Spinal cord (tissue), 10 donors: ENCODE measurements around the gene ENOX1. TPM values are rescaled to one million over a fixed set of nuclear protein-coding genes. Genes with fewer than 3 reads are reported as not detected.

ENCODE experiments used
- DNase-seq, 6 donors: peaks; one replicate each; pipeline versions ENCODE4 v3.0.0 to v3.0.0-alpha.2; 2013 to 2015; ENCODE audit warnings: low spot score in 6 of 6, low read depth in 4 of 6
- H3K27ac ChIP-seq: one replicate; pipeline ENCODE4 v1.5.1; 2013; ENCODE audit warnings: low read depth, low read length, control low read depth
- H3K27me3 ChIP-seq: one replicate; pipeline ENCODE4 v1.6.1; 2013; ENCODE audit warnings: low read length; ENCODE audit not compliant: control insufficient read depth, insufficient read depth
- H3K36me3 ChIP-seq: one replicate; pipeline ENCODE4 v1.6.1; 2013; ENCODE audit warnings: low read length; ENCODE audit not compliant: control insufficient read depth, insufficient read depth
- H3K4me1 ChIP-seq: one replicate; pipeline ENCODE4 v1.6.1; 2013; ENCODE audit warnings: low read length; ENCODE audit not compliant: control insufficient read depth, insufficient read depth
- H3K4me3 ChIP-seq: one replicate; pipeline ENCODE4 v1.5.1; 2013; ENCODE audit warnings: low read depth, low read length, control low read depth
- H3K9me3 ChIP-seq: one replicate; pipeline ENCODE4 v1.6.1; 2013; ENCODE audit warnings: low read length; ENCODE audit not compliant: control insufficient read depth, insufficient read depth
- WGBS: methylation state at CpG from one replicate; pipeline ENCODE4 v1.1.5; 2013; ENCODE audit warnings: missing lambda C conversion rate; ENCODE audit not compliant: insufficient coverage; 5-methylcytosine and 5-hydroxymethylcytosine counted together
- polyA plus RNA-seq, 2 donors: library from polyadenylated mRNA; unstranded; fragments of 120-200 nt; gene quantifications; one replicate each; pipeline ENCODE4 v1.2.1, GENCODE V29; 2013; ENCODE audit not compliant: insufficient read length in 2 of 2
- total RNA-seq, 2 donors: library from RNA; depleted of rRNA in 1 of 2; stranded (reverse); fragments of 120-200 nt in 1 of 2; fragments of >200 nt in 1 of 2; gene quantifications; one replicate each; pipeline versions ENCODE4 v1.2.3 to v1.2.4, GENCODE V29; 2013 to 2014
- donor health status: healthy.

ENOX1 gene
- total and polyA plus RNA-seq, 4 donors: 17.9 to 20.5 (median 19.2) TPM

DNA sequence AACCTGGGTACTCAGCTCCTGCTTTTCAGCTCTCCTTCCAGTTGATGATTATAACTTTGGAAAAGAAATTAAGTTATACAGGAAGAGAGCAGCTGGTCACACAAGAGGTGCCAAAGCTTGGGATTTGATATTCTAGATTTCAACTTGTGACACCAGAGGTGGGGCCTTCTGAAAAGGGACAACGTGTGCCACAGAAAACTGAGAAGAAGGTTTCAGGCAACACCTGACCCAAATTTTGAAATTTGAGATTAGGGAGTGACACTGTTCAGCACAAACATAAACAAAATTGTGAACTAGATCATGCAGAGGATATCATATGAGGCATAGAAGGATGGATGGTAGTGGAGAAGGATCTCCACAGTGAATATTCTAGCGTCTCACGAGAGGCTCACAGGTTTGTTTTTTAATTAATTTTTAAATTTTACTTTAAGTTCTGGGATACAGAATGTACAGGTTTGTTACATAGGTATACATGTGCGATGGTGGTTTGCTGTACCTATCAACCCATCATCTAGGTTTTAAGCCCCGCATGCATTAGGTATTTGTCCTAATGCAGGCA, 379.7 kb downstream of the ENOX1 start:
- Histone ChIP-seq H3K36me3 (no peaks in the 10 kb centered on the region), H3K9me3 (no peaks in the 10 kb centered on the region), H3K27me3 (no peaks in the 10 kb centered on the region), H3K27ac (no peak overlapping the region), H3K4me3 (no peak overlapping the region), H3K4me1 (no peaks in the 10 kb centered on the region)
- no peak for DNase-seq
- WGBS: 100% methylated on average over 1 of the region's 5 CpGs

DNA sequence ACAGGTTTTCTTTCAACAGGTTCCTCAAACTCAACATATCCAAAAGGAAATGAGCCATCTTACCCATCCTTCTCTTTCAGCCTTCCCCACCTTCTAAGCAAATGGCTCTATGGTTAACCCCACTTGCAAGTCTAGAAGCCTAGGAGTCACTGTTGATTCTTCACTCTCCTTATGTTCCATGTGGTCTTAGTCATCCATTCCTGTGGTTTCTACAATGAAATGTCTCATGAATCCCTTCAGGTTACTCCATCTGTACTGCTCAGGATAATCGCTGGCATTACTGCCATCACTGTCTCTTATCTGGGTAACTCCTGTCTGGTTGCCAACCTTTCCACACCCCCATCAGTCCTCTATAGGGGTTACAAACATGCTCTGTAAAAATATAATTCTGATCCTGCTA, 381.3 kb downstream of the ENOX1 start:
- H3K4me3 ChIP-seq: no peak overlapping the region
- H3K27me3 ChIP-seq: no peaks in the 10 kb centered on the region
- H3K4me1 ChIP-seq: no peaks in the 10 kb centered on the region
- H3K9me3 ChIP-seq: no peaks in the 10 kb centered on the region
- H3K36me3 ChIP-seq: no peaks in the 10 kb centered on the region
- H3K27ac ChIP-seq: no peak overlapping the region
- WGBS: 57% methylated on average over 1 of the region's 1 CpG
- no peak for DNase-seq

GRCh38 chr13:43402380-43402779, 384.4 kb downstream of the ENOX1 start:
- Histone ChIP-seq H3K36me3 (no peaks in the 10 kb centered on the region), H3K4me1 (no peaks in the 10 kb centered on the region), H3K4me3 (no peak overlapping the region), H3K9me3 (no peaks in the 10 kb centered on the region), H3K27ac (no peak overlapping the region), H3K27me3 (no peaks in the 10 kb centered on the region)
- DNase-seq: no peak
- 60% methylated on average over 1 of the region's 1 CpG for WGBS

DNA sequence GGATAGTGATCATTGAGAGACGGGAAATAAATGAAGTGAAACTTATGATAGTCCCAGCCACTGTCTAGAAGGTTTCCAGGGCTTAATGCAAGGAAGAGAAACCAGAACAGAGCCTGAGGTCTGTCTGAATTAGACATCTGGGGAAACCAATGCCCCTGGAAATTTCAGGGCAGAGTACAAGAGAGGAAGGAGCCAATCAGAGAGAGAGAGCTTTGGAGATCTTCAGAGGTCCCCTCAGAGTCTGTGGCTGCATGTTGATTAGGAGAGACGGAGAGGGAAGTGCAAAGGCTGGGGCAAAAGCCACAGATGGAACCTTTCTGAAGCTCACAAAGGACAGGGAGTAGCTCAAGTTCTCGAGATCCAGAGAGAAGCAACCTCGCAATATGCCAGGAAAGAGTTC, 385.4 kb downstream of the ENOX1 start:
- Histone ChIP-seq H3K27ac (no peak overlapping the region), H3K27me3 (no peaks in the 10 kb centered on the region), H3K4me1 (no peaks in the 10 kb centered on the region), H3K4me3 (no peak overlapping the region), H3K36me3 (no peaks in the 10 kb centered on the region), H3K9me3 (no peaks in the 10 kb centered on the region)
- no peak for DNase-seq
- WGBS: 71% methylated on average over 4 of the region's 4 CpGs

DNA sequence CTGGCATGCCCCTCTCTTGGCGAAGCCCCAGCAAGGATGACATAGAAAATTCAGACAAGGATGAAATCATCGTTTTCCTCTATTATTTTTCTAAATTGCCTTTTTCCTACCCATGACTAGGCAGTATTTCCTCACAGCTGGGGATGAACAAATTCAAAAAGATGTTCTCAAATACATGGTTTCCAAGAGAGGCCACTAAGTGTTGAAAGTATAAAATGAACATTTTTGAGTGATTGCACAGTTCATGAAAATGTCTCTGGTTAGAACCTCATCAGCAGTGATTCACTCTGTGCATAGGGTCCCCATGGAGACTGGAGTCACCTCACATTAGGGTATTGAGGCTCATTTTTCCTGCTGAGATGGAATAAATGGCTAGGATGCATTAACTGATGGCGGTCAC, 389.7 kb downstream of the ENOX1 start:
- H3K27me3 ChIP-seq: no peaks in the 10 kb centered on the region
- 100% methylated on average over 1 of the region's 3 CpGs for WGBS
- H3K4me1 ChIP-seq: no peaks in the 10 kb centered on the region
- DNase-seq: no peak
- H3K9me3 ChIP-seq: no peaks in the 10 kb centered on the region
- H3K4me3 ChIP-seq: no peak overlapping the region
- H3K27ac ChIP-seq: no peak overlapping the region
- no peaks in the 10 kb centered on the region for H3K36me3 ChIP-seq

DNA sequence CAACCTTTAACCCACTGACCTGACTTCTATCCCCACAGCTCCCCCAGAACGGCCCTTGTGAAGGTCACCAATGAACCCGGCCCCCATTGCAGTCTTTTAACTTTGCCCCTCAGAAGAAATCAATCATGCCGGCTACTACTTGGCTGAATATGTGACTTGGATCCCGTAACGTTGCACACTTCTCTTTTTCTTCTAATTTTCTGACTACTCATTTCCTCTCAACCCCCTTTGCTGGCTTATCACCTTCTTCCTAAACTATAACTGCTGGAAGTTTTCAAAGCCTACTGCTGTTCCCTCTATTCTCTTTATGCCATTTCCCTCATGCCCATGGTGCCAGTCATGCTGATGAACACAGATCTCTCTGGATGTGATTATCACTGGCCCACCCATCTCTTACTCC, 395.7 kb downstream of the ENOX1 start:
- no peak for DNase-seq
- Histone ChIP-seq H3K9me3 (no peaks in the 10 kb centered on the region), H3K4me1 (no peaks in the 10 kb centered on the region), H3K36me3 (no peaks in the 10 kb centered on the region), H3K4me3 (no peak overlapping the region), H3K27me3 (no peaks in the 10 kb centered on the region), H3K27ac (no peak overlapping the region)
- 76% methylated on average over 5 of the region's 5 CpGs for WGBS

GRCh38 chr13:43390619-43391018, 396.2 kb downstream of the ENOX1 start:
- Histone ChIP-seq H3K4me3 (no peak overlapping the region), H3K27ac (no peak overlapping the region), H3K4me1 (no peaks in the 10 kb centered on the region), H3K27me3 (no peaks in the 10 kb centered on the region), H3K9me3 (no peaks in the 10 kb centered on the region), H3K36me3 (no peaks in the 10 kb centered on the region)
- WGBS: 70% methylated on average over 4 of the region's 4 CpGs
- no peak for DNase-seq

DNA sequence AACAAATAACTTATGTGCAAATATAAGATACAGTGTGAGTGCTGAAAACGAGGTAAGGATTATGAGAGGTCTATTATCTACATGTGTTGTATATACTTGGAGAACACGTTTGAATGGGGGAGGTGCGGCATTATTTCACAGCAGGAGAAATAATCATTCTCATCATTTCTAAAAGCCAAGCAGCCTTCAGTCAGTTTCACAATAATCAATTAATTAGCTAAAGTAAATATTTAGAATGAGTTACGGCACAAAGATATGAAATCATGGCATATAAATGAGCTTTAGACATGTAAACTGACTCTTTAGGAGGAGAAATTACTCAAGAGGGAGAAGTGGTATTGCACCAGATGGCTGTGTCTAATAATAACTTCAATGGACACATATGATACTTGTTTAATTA, 396.8 kb downstream of the ENOX1 start:
- Histone ChIP-seq H3K4me3 (no peak overlapping the region), H3K27me3 (no peaks in the 10 kb centered on the region), H3K36me3 (no peaks in the 10 kb centered on the region), H3K27ac (no peak overlapping the region), H3K9me3 (no peaks in the 10 kb centered on the region), H3K4me1 (no peaks in the 10 kb centered on the region)
- WGBS: no CpG with 5 or more reads among the region's 4 CpGs
- DNase-seq: peak in 1 of 6 donors; percentile 52

DNA sequence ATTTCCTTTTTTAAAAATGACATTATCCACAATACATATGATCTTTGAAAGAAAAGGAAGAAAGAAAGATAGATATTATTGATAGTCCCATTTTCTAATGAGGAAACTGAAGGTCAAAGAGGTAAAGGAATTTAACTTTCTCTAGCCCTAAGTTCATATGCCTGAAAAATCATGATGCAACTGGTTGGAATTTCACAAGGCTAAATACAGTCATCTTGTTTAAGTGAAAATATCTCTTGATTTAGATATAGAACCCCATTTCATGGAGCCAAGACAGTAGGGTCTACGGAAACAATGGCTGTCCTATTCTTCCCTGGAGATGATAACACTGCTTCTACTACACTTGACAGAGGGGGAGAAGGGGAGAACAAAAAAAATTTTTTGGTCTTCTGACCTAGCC, 397.2 kb downstream of the ENOX1 start:
- Histone ChIP-seq H3K27me3 (no peaks in the 10 kb centered on the region), H3K36me3 (no peaks in the 10 kb centered on the region), H3K27ac (no peak overlapping the region), H3K4me3 (no peak overlapping the region), H3K9me3 (no peaks in the 10 kb centered on the region), H3K4me1 (no peaks in the 10 kb centered on the region)
- WGBS: no CpG with 5 or more reads among the region's 1 CpG
- DNase-seq: no peak

DNA sequence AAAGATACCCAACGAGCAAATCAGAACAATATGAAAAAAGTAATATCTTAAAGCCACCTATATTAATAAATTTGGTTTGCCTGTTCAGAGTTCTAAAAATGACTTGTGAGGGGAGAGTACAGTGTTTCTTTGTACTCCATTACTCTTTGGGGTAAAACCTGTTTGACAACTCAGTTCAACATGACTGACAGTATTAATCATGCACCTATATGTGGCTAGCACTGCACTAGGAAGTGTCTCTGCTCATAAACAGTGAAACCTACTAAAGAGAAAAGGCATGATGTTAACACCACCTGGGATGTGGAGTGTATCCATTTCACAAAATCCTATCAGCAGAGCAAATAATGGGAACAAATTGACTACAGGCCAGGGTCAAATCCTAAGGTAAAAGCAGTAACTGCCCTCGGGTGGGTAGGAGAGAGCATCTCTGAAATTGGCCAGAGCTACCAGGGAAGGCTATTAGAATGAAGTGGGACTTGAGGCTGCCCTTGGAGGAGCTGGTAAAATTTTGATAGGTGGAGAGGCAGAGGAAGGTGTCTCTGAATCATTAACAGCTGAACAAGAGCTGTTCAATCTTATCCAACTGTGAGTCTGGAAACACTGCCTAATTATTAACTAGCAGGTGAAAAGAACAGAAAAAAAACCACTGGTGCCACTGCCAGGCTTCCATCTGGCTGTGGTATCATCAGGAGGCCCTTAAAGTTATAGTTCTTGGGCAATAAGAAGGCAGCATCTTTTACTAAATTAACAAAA, 398.3 kb downstream of the ENOX1 start:
- 44% methylated on average over 1 of the region's 2 CpGs for WGBS
- Histone ChIP-seq H3K4me3 (no peak overlapping the region), H3K9me3 (no peaks in the 10 kb centered on the region), H3K4me1 (no peaks in the 10 kb centered on the region), H3K27me3 (no peaks in the 10 kb centered on the region), H3K36me3 (no peaks in the 10 kb centered on the region), H3K27ac (no peak overlapping the region)
- DNase-seq: no peak
